Fibroblast of the aortic adventitia (primary cell): Measurements from ENCODE around the gene L3MBTL4. TPM values are rescaled to one million over a fixed set of nuclear protein-coding genes. Genes with fewer than 3 reads are reported as not detected.

Experiments
- DNase-seq: peaks from one replicate; pipeline ENCODE4 v3.0.0-alpha.2; 2010; ENCODE audit warnings: low read depth
- H3K4me3 ChIP-seq: 2 replicates; pipeline ENCODE4 v1.5.1; 2011; ENCODE audit warnings: low read depth, mild to moderate bottlenecking, control low read depth, low read length, moderate library complexity
- total RNA-seq: library from RNA; depleted of rRNA; stranded (reverse); fragments of >200 nt; gene quantifications from 2 replicates; pipeline ENCODE4 v1.2.3, GENCODE V29; 2012; ENCODE audit warnings: low replicate concordance
- TF ChIP-seq, protein P1 (sequence below): IDR thresholded peaks from 2 replicates; pipeline ENCODE4 v1.5.1; 2011; ENCODE audit warnings: mild to moderate bottlenecking, low read length, control low read depth, inconsistent platforms; ENCODE audit not compliant: insufficient read depth

Gene L3MBTL4
- total RNA-seq, 1 donor, result not detected

DNA sequence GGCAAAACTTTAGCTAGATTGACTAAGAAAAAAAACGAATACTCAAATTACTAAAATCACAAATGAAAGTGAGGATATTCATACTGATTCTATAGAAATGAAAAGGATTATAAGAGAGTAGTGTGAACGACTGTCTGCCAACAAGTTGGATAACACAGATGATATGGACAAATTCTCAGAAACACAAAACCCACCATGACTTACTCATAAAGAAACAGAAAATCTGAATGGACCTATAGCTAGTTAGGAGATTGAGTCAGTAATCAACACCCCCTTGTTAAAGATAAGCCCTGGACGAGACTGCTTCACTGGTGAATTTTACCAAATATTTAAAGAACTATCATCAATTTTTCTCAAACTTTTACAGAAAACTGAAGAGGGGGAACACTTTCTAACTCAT, 410.6 kb downstream of the L3MBTL4 start:
- no peak for DNase-seq
- no peak overlapping the region for H3K4me3 ChIP-seq
- TF ChIP-seq, protein P1, sequence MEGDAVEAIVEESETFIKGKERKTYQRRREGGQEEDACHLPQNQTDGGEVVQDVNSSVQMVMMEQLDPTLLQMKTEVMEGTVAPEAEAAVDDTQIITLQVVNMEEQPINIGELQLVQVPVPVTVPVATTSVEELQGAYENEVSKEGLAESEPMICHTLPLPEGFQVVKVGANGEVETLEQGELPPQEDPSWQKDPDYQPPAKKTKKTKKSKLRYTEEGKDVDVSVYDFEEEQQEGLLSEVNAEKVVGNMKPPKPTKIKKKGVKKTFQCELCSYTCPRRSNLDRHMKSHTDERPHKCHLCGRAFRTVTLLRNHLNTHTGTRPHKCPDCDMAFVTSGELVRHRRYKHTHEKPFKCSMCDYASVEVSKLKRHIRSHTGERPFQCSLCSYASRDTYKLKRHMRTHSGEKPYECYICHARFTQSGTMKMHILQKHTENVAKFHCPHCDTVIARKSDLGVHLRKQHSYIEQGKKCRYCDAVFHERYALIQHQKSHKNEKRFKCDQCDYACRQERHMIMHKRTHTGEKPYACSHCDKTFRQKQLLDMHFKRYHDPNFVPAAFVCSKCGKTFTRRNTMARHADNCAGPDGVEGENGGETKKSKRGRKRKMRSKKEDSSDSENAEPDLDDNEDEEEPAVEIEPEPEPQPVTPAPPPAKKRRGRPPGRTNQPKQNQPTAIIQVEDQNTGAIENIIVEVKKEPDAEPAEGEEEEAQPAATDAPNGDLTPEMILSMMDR, result no peak

DNA sequence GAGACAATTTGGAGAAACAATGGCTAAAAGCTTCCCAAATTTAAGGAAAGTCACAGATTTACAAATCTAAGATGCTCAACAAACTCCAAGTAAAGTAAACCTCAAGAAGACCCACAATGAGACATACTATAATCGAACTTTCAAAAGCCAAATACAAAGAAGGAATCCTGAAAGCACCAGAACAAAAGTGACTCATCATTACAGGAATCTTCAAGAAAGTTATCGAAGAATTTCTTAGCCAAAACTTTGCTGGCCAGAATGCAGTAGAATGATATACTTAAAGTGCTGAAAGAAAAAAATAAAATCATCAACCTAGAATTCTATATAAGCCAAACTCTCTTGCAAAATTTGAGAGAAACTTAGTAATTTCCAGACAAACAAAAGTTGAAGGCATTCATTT, 412.8 kb downstream of the L3MBTL4 start:
- TF ChIP-seq, protein P1, result no peak
- no peak overlapping the region for H3K4me3 ChIP-seq
- peak; percentile 76 for DNase-seq

DNA sequence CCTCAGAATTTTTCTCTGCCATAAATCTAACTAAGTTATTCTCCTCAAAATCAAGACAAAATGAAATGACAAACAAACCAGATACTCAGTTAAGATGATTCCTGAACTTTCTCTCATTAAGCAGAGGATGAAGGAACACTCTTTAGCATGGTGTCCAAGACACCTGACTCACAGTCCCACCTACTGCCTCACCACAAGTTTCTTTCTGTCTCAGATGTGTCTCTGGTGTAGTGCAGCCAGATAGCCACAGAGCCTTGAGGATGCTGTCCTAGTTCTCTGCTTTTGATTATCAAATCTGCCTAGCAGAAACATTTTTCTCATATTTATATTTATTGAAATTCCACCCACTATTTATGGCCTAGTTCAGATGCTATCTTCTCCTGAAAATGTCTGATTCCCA, 415.8 kb downstream of the L3MBTL4 start:
- DNase-seq, result no peak
- TF ChIP-seq, protein P1, result no peak

DNA sequence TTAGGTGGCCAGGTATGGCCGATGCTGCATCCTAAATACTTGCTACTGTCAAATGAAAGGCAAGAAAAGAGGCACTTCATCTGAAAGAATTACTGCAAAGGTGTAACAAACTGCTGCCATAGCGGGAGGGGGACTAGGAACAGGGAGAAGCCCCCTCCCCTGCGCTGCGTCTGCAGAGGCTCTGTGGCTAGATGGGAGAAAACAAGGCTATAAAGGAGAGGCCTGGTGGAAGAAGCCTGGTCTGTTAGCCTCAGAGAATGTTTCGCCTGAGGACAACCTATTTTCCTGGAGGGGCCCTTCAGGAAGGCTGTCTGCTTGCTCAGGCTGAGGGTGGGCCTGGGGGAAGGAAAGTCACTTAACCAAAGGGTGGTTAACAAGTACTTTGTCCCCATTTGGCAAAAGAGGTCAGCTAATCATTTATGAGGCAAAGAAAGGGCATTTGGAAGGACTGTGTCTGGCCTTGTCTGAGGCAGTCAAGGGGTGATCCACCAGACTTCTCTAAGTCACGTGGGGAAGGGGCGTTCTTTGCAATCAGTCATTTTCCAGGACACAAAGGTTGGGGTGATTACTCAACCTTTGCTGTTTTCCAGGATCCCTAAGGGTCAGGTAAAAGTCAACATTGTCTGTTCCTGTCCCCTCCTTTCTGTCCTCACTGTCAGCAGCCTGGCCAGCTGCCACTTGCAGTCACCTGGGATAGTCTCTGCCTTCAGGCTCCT, 416.4 kb downstream of the L3MBTL4 start:
- DNase-seq, result no peak
- TF ChIP-seq, protein P1, result no peak
- H3K4me3 ChIP-seq, result no peak overlapping the region

More for the DNA sequence above, 415.8 kb downstream of the L3MBTL4 start:
- H3K4me3 ChIP-seq, result no peak overlapping the region

DNA sequence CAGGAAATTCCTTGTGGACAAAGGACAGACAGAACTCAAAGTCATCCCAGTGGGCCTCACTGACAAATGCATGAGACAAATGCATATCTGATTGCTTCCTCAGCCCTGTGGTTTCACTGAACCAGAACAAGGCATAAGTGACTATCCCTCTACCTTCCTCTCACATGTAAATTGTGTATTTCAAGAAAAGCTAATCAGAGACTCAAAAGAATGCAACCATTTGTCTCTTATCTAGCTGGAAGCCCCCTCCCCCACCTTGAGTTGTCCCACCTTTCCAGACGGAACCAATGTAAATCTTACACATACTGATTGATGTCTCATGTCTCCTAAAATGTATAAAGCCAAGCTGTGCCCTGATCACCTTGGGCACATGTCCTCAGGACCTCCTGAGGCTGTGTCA, 417.4 kb downstream of the L3MBTL4 start:
- no peak overlapping the region for H3K4me3 ChIP-seq
- TF ChIP-seq, protein P1, result no peak
- DNase-seq, result no peak

DNA sequence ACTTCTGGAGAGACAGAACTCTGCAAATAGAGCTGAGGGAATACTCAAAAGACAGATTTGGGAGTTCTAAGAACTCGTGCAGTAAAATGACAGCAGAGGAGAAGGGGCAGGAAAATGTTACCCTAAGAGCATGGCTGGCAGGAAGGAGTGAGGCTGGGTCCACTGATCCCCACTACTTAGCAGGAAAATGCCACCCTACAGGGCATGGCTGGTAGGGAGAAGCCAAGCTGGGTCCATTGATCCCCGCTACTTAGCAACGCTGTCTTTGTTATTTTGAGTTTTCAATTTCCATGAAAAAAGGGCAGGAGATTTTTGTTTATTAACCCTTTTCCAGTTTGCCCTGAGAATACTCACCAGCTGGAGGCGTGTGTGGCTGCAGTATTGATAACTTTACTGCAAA, 419.1 kb downstream of the L3MBTL4 start:
- no peak overlapping the region for H3K4me3 ChIP-seq
- no peak for DNase-seq
- TF ChIP-seq, protein P1, result no peak

DNA sequence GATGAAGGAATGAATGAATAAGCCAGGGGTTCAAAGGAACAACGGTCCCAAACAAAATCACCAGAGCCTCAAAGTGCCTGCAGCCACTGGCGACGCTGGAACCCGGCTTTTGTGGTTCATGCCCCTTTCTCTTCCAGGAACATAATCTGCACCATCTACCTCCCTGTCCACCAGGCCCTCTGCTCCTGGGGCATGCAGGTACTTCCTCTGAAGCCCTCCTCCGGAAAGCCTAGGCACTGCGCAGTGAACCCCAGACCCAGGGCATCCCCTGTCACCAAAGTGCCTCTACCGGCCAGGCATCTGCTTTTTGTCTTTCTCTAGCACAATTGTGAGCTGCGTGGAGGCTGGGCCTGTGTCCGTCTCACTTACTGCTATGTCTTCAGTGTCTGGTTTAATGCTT, 420.8 kb downstream of the L3MBTL4 start:
- TF ChIP-seq, protein P1, result no peak
- H3K4me3 ChIP-seq, result no peak overlapping the region
- no peak for DNase-seq
